ENCODE measurements around the gene CYP1A2.

DNA sequence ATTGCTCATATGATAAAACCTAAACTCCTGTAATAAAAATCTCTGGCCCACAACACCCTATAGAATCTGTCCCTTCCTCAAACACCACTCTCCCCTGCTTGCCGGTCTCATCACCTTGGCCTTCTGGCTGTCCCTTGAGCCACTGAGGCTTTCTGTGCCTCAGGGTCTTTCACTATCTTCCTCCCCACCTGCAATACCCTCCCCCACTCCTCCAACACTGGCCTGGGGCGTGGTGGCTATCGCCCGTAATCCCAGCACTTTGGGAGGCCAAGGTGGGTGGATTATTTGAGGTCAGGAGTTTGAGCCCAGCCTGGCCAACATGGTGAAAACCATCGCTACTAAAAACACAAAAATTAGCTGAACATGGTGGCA is 29.9 kb downstream of the CYP1A2 start:
- TF ChIP-seq, protein P1, sequence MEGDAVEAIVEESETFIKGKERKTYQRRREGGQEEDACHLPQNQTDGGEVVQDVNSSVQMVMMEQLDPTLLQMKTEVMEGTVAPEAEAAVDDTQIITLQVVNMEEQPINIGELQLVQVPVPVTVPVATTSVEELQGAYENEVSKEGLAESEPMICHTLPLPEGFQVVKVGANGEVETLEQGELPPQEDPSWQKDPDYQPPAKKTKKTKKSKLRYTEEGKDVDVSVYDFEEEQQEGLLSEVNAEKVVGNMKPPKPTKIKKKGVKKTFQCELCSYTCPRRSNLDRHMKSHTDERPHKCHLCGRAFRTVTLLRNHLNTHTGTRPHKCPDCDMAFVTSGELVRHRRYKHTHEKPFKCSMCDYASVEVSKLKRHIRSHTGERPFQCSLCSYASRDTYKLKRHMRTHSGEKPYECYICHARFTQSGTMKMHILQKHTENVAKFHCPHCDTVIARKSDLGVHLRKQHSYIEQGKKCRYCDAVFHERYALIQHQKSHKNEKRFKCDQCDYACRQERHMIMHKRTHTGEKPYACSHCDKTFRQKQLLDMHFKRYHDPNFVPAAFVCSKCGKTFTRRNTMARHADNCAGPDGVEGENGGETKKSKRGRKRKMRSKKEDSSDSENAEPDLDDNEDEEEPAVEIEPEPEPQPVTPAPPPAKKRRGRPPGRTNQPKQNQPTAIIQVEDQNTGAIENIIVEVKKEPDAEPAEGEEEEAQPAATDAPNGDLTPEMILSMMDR (IDR thresholded peaks at IDR 0.05; ENCODE audit: low read length): no peak
- TF ChIP-seq EZH2 (IDR thresholded peaks at IDR 0.05; ENCODE audit: borderline replicate concordance, low read length): no peak

All from OCI-LY1 (cell line).